GM18519 (cell line): ENCODE measurements around the gene HSPA5.
A peak's percentile ranks its signal among the peaks of the same experiment; 100 is the strongest.
"Not testable (repeated sequence)": the region's sequence is repeated elsewhere in the genome, so short reads cannot be mapped to it uniquely, and the experiment has no call there.

Experiments
- ATAC-seq: cut with Tn5 transposase; IDR thresholded peaks from one replicate; pipeline ENCODE4 v1.9.1; 2021; ENCODE audit warnings: mild to moderate bottlenecking, moderate library complexity; ENCODE audit not compliant: unreplicated experiment, low FRiP score

Gene HSPA5

DNA sequence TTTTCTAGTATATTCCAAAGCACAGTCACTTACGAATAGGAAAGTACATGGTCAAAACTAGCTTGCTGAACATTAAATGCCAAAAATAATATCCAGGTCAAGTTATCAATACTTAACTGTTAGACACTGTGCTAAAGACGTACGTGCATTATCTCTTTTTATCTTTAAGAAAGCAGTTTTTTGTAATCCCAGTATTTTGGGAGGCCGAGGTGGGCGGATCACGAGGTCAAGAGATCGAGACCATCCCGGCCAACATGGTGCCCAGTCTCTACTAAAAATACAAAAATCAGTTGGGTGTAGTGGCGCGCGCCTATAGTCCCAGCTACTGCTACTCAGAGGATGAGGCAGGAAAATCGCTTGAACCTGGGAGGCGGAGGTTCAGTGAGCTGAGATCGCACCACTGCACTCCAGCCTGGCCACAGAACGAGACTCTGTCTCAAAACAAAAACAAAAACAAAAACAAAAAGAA lies 2.7 kb upstream of the HSPA5 start:
- ATAC-seq = no peak

DNA sequence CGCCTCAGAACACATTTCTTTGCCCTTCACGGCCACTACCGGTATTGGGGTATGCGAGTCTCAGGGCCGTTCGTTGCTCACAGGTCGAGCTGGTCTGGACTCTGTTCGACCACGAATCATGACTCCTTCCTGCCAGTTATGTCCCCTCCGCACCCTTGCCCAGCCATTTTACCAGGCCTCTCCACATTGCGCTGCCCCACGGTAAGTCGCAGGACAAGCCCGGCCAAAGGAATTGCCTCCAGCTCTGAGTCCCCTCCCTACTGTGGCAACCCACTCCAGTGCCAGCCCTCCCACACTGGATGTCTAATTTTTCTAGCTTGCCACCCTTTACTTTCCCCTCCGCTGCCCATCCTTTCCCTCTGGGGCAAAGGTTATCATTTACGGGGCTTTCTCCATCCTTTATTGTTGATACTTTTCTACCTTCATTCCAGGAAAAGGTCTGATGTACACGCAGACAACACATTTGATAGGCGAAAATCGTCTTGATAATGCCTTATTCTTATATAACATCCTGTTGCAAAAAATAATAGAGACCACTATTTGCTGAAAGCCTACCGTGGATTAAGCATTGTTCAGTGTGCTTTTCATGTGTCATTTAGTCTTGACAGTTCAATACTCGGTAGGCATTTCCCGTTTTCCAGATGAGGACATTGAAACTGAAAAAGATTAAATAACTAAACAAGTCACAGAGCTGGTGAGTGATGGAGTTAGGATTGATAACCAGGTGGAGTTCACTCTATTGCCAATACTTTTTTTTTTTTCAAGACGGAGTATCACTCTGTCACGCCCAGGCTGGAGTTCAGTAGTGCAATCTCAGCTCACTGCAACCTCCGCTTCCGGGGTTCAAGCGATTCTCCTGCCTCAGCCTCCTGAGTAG lies 958 bp upstream of the HSPA5 start:
- peak; percentile 5 for ATAC-seq

DNA sequence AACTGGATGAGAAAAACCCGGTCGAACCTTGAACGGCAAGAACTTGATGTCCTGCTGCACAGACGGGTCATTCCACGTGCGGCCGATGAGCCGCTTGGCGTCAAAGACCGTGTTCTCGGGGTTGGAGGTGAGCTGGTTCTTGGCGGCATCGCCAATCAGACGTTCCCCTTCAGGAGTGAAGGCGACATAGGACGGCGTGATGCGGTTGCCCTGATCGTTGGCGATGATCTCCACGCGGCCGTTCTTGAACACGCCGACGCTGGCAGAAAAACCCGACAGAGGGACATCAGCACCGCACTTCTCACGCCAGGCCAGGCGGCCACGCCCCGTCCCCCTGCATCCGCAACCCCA lies 519 bp downstream of the HSPA5 start:
- ATAC-seq = no peak

DNA sequence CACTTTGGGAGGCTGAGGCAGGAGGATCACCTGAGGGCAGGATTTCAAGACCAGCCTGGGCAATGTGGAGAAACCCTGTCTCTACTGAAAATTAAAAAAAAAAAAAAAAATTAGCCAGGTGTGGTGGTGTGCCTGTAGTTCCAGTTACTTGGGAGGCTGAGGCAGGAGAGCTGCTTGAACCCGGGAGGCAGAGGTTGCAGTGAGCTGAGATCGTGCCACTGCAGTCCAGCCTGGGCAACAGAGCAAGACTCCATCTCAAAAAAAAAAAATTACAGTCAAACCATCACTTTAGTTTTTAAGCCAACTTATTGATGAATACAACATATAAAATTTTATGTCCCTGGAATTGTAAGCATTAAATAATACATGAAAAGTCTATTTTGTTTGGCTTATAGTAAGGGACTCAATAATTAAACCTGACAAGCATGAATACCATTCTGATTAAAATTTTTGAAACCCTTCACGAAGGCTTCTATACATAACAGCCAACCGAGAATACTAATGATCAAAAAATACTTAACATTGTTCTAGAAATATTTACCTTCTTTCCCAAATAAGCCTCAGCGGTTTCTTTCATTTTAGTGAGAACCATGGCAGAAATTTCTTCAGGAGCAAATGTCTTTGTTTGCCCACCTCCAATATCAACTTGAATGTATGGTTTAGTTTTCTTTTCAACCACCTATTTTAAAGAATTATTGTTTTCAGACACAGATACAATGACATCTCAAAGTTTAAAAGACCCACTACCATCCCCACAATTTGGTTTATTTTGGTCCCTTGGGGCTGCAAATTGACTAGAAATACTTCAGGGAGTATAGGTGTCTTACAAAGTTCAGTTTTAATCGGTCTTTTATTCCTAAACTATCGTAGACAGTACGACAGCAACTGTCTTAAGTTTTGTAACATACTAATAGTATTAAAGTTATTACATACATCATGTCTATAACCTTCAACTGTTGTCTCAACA lies 1.2 kb downstream of the HSPA5 start:
- no peak for ATAC-seq

DNA sequence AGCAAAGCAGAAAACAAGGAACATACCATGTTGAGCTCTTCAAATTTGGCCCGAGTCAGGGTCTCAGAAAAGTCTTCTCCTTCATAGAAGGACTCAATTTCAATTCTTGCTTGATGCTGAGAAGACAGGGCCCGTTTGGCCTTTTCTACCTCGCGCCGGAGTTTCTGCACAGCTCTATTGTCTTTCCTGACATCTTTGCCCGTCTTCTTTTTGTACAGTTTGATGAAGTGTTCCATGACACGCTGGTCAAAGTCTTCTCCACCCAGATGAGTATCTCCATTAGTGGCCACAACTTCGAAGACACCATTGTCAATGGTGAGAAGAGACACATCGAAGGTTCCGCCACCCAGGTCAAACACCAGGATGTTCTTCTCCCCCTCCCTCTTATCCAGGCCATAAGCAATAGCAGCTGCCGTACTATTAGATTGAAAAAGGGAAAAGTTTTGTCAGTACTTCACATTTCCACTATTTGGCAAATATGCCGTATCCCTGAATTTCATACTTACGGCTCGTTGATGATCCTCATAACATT lies 2.2 kb downstream of the HSPA5 start:
- no peak for ATAC-seq

DNA sequence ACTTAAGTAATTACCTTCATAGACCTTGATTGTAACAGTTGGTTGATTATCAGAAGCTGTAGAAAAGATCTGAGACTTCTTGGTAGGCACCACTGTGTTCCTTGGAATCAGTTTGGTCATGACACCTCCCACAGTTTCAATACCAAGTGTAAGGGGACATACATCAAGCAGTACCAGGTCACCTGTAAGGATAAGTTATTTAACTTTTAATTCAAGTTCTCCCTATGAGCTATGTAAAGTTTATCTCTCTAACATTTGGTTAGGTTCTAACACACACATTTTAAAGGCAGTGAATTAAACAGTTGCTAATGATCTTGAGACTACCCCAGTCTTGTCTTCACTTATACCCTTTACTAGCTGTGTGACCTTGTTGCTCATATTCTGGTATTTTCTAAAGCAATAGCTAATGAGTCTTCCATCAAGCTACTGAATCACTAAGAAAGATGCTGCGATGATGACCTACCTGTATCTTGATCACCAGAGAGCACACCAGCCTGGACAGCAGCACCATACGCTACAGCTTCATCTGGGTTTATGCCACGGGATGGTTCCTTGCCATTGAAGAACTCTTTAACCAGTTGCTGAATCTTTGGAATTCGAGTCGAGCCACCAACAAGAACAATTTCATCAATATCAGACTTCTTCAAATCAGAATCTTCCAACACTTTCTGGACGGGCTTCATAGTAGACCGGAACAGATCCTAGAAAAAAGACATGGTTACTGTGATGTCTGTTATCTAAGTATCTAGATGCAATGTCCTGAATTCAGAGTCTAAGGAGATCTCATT lies 2.8 kb downstream of the HSPA5 start:
- no peak for ATAC-seq

DNA sequence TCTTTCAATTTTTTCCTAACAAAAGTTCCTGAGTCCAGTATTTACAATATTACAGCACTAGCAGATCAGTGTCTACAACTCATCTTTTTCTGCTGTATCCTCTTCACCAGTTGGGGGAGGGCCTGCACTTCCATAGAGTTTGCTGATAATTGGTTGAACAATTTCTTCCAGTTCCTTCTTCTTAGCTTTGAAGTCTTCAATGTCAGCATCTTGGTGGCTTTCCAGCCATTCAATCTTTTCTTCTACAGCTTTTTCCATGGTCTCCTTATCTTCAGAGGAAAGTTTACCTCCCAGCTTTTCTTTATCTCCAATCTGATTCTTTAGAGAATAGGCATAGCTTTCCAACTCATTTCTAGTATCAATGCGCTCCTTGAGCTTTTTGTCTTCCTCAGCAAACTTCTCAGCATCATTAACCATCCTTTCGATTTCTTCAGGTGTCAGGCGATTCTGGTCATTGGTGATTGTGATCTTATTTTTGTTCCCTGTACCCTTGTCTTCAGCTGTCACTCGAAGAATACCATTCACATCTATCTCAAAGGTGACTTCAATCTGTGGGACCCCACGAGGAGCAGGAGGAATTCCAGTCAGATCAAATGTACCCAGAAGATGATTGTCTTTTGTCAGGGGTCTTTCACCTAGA lies 4.5 kb downstream of the HSPA5 start:
- not testable (repeated sequence) for ATAC-seq

DNA sequence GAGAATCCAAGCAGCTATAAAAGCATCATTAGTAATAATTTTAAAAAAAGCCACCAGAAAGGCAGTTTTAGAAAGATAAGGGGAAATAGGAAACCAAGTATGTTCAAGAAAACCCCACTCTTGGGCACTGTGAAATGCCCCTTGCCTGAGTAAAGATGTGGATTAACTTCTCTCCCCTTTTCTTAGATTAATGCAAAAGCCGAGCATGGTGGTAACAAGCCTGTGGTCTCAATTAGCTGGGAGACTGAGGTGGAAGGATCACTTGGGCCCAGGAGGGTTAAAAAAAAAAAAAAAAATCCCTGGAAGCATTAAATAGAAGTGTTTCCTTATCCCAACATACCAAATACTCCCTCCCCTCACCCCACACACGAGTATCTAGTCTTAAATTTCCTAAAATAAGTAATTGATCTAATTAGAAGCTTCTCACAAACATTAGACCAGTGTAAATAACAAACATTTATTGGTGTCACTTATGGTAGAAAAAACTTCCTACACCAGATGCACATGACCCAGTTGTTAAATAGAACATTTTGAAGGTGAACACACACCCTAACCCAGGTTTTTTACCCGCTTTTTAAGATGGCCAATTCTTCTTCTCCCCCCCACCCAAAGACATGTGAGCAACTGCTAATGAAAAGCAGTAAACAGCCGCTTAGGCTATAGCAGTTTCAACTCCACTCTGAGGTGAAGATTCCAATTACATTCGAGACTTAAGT lies 5.2 kb downstream of the HSPA5 start:
- no peak for ATAC-seq

DNA sequence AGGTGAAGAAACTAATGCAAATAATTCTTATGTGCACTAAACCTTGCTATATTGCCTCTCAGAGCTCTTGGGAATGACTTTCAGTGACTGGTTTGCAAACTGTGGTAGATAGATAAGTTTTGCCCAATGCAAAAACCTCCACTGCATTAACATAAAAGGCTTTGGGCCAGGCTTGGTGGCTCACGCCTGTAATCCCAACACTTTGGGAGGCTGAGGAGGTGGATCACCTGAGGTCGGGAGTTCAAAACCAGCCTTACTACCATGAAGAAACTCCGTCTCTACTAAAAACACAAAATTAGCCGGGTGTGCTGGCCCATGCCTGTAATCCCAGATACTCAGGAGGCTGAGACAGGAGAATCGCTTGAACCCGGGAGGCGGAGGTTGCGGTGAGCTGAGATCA lies 7.0 kb downstream of the HSPA5 start:
- not testable (repeated sequence) for ATAC-seq

DNA sequence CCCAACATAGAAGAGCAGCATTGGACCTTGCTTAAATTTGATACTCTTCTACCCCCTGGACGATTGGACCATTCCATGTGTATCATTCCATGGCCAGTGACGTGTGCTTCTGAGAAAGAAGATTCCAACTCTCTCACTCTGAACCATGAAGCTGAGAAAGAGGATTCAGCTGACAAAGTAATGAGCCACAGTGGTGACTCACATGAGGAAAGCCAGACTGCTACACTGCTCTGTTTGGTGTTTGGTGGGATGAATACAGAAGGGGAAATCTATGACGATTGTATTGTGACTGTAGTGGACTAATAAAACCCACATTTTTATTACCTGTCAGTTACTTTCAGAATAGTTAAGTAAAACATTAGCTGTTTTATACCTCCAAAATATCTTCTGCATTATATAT lies 7.5 kb downstream of the HSPA5 start:
- no peak for ATAC-seq

DNA sequence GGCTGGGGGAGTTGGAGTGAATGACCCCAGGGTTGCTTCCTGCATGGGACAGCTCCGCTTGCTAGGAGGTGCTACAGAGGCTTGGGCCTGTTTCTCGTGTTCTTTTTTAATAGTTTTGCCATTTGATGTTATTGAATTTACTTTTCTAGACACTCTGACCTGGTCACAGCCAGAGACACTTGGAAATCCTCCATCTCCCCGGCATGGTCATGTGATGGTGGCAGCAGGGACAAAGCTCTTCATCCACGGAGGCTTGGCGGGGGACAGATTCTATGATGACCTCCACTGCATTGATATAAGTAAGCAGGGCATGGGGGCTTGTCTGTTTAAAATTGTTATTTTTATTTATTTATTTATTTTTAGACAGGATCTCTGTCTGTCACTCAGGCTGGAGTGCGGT lies 13.4 kb downstream of the HSPA5 start:
- no peak for ATAC-seq

DNA sequence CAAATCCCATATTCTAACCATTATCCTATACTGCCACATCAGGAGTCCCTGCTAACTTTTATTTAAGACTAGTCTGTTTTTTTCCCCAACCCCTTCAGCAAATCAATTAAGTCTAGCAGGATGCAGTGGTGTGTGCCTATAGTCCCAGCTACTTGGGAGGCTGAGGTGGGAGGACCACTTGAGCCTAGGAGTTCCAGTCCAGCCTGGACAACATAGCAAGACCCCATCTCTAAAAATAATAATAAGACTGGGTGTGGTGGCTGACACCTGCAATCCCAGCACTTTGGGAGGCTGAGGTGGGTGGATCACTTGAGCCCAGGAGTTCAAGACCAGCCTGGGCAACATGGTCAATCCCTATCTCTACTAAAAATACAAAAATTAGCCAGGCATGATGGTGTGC lies 16.3 kb downstream of the HSPA5 start:
- not testable (repeated sequence) for ATAC-seq

DNA sequence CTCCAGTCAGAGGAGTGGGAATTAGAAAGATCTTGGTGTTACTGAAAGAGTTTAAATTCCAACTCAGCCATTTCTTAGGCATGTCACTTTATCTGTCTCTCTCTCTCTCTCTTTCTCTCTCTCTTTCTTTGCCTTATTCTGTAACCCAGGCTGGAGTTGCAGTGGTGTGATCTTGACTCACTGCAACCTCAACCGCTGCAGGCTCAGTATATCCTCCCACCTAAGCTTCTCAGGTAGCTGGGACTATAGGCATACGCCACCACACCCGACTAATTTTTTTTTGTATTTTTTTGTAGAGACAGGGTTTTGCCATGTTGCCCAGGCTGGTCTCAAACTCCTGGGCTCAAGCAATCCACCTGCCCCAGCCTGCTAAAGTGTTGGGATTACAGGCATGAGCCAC lies 22.5 kb downstream of the HSPA5 start:
- no peak for ATAC-seq

DNA sequence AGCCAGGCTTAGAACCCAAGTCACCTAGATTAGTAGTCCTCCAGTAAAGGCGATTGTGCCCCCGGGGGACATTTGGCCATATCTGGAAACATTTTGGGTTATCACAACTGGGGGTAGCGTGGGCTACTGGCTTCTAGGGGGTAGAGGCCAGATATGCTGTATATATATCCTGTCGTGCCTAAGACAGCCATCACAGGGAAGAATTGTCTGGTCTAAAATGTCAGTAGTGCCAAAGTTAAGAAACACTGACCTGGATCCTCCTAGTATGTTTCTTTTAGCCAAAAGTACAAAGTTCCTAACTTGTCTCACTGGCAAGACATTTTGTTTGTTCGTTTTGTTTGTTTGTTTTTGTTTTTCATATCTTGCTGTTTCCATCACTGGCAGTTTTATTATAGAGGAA lies 27.0 kb downstream of the HSPA5 start:
- ATAC-seq = no peak

DNA sequence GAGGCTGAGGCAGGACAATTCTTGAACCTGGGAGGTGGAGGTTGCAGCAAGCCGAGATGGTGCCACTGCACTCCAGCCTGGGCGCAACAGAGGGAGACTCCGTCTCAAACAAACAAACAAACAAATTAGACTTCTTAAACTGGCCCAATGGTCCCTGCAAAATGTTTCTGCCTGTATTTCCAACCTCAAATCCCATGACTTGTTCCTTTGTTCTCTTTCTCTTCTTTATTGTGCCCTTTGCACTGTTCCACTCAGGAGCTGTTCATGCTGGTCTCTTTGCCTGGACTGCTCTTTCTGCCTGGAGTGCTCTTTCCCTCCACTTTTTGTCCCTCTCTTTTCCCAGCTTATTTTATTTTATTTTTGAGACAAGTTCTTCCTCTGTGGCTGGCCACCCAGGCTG lies 36.7 kb downstream of the HSPA5 start:
- ATAC-seq = no peak

DNA sequence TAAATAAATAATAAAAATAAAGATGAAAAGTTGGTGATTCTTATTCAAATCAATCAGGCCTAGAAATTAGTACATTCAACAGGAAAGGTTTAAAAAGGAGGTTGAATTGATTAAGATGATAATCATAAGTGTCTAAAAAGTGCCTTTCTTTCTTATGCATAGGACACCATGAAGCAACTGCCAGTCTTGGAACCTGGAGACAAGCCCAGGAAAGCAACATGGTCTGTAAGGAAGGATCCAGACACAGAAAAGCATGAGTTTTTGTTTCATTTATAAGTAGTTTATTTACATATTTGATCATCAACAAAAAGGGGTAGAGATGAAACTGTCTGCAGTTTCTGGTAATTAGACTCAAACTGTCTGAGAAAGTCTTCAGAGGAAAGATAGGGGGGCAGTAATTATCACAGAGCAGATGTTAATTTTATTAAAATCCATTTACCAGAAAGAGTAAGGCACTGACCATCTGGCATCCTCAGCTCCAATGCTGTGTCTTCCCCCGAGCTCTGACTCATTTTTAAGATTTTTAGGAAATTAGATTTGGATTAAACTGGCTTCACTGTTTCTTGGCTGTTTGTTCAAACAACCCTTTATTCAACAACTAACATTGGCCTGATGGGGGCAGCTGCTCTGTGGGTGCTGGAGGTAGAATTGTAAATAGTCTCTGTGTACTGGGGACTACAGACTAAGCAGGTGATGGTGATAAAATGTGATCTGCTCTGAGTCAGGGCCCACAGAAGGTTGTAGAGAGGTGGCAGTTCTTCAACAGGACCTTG lies 38.1 kb downstream of the HSPA5 start:
- no peak for ATAC-seq

DNA sequence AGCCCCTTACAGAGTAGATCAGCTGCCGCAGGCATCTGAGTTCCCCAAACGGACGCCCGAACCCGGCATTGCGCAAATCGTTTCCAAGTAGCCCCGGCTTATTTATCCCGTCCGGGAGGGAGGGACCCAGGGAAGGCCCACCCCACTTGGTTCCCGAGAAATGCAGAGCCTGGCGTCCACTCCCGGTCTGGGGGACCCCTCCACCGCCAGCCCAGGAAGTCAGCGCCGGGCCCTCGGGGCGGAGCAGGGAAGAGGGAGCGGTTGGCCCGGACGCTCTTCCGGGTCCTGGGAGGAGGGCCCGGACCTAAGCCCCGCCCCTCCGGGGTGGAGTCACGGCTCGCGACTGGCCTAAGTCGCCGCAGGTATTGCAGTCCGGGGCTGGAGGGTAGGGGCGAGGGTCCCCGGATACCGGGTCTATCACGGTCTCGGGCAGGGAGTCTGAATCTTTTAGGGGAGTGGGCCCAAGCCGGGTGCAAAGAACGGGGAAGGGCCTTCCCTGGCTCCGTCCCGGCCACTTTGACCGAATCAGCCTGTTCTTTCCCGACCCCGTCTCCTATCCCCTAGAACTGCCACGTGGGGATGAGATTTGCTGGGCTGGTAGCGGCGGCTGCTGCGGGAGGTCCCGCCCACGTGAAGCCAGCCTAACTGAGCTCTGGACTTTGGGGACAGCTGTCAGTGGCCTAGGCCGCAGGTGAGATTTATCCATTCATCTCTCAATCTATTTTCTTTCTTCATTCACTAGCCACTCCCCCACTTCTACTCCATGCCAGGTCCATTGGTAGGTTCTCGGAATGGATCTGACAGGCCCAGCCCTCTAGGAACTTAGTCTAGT lies 40.7 kb downstream of the HSPA5 start, which contains the start of gene RABEPK:
RABEPK (plus strand) TSS at position 327 of the 832 bp plus-strand sequence. CDS start 2,472 bp downstream, outside the sequence.
- peak; percentile 94 for ATAC-seq
